GM18907 (cell line): Measurements from ENCODE around the gene PRAMEF1.
"Not testable (repeated sequence)": the region's sequence is repeated elsewhere in the genome, so short reads cannot be mapped to it uniquely, and the experiment has no call there.

Experiments
- ATAC-seq: cut with Tn5 transposase; IDR thresholded peaks from one replicate; pipeline ENCODE4 v1.9.1; 2021; ENCODE audit warnings: mild to moderate bottlenecking, moderate library complexity; ENCODE audit not compliant: unreplicated experiment

PRAMEF1 gene

DNA sequence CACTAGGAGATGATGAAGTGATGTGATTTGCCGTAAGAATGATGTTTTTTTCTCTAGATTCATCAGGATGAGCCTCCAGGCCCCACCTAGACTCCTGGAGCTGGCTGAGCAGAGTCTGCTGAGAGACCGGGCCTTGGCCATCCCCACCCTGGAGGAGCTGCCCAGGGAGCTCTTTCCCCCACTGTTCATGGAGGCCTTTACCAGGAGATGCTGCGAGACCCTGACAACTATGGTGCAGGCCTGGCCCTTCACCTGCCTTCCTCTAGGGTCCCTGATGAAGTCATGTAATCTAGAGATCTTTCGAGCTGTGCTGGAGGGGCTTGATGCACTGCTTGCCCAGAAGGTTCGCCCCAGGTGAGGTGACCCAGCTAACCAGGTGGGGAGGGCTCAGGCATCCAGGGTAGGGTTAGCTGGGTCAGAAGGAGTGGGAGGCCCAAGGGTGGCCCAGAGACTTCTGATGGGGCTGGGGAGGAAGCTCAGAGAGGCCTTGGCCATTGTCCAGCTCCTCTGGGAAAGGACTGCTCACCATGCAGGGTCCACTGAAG is 16.3 kb upstream of the PRAMEF1 start:
- no peak for ATAC-seq

DNA sequence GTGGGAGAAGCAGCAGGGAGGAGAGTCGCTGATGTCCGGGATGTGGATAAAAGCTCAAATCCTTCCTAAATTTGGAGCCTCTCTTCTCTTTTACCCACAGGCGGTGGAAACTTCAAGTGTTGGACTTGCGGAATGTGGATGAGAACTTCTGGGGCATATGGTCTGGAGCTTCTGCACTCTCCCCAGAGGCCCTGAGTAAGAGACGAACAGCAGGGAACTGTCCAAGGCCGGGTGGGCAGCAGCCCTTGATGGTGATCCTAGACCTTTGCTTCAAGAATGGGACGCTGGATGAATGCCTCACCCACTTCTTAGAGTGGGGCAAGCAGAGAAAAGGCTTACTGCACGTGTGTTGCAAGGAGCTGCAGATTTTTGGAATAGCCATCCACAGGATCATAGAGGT is 15.8 kb upstream of the PRAMEF1 start:
- no peak for ATAC-seq

DNA sequence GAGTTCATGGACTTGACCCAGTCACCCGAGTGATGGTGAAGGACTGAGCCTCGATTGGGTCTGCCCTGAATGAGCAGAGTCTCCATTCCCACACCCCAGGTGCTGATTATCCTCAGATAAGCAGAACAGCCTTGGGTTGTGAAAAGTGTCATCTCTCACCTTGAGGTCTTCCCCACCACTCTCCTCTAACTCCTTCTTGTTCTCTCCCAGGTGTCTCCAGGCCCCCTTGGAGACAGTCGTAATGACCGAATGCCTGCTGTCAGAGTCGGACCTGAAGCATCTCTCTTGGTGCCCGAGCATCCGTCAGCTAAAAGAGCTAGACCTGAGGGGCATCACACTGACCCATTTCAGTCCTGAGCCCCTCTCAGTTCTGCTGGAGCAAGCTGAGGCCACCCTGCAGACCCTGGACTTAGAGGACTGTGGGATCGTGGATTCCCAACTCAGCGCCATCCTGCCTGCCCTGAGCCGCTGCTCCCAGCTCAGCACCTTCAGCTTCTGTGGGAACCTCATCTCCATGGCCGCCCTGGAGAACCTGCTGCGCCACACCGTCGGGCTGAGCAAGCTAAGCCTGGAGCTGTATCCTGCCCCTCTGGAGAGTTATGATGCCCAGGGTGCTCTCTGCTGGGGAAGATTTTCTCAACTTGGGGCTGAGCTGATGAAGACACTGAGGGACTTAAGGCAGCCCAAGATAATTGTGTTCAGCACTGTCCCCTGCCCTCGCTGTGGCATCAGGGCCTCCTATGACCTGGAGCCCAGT is 14.2 kb upstream of the PRAMEF1 start:
- ATAC-seq: no peak

DNA sequence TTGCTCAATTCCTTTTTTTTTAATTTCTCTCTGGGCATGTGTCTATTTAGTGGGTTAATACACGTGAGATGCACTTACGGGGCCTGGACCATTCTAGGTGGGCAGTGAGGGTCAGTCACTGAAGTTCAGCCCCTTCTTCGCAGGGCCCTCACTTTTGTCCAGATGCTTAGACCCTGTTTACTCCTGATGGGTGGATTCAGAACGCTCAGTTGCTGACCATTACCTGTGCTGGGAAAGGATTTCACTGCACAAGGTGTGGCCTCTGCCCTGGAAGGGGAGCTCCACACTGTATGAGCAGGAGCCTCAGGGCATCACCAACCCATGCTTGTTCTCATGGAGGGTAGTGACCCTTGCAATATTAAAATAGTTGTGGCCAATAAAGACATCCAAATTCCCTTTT is 13.1 kb upstream of the PRAMEF1 start:
- ATAC-seq: no peak

DNA sequence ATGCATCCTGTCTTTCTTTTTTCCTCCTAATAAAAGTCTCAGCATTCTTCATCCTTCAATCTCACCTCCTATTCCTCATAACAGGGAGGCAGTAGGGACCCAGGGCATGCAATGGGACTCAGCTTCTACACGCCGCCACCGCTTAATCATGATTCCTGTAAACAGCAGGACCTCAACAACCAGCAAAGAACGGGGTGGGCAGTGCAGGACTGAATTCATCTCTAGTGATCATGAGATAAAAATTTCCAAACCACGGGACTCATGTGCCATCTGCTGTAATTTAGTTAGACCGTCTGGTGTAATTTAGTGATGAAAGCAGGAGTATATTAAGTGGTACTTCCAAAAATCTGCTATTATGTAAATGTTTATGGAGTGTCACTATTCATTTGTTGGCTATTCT is 12.3 kb upstream of the PRAMEF1 start:
- no peak for ATAC-seq

DNA sequence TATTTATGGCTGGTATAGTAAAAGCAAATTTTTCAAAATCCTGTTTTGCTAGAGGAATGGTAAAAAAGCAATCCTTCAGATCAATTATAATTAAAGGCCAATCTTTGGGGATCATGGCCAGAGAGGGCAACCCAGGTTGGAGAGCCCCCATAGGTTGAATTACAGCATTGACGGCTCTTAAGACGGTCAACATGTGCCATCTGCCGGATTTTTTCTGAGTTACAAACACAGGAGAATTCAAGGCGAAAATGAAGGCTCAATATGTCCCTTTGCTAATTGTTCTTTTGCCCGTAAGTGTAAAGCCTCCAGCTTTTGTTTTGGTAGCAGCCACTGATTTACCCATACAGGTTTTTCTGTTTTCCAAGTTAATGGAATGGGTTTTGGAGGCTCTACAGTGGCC is 9.7 kb upstream of the PRAMEF1 start:
- not testable (repeated sequence) for ATAC-seq

DNA sequence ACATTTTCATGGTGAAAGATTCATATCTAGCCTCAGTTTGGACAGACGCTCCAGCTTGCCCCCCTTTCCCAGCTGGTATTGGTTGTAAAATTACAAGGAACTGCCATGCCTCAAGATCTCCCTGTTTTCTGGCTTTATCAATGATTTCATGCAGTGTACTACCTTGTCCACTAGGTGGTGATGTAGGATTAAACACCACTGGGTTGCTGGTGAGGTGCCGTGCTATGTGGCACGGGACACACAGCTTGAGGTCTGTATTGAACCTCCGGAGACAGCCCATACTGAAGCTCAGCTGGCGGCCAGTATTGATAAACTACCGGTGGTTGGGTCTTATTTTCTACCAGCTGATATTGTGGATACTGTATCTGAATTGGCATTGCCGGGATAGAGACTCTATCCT is 7.4 kb upstream of the PRAMEF1 start:
- ATAC-seq: not testable (repeated sequence)

DNA sequence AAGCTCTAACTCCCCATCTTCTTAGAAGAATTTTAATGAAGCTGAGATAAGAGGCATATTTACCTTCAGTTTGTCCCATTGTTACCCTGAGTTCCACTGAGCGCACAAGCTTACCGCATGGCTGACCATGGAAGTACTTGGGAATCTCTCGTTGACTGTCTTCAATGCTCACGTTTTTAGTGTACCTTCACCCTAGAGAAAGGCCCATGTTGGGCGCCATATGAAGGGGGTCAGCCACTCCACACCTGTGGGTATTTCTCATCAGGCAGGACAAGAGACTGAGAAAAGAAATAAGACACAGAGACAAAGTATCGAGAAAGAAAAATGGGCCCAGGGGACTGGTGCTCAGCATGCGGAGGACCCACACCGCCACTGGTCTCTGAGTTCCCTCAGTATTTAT is 6.5 kb upstream of the PRAMEF1 start:
- ATAC-seq: not testable (repeated sequence)

DNA sequence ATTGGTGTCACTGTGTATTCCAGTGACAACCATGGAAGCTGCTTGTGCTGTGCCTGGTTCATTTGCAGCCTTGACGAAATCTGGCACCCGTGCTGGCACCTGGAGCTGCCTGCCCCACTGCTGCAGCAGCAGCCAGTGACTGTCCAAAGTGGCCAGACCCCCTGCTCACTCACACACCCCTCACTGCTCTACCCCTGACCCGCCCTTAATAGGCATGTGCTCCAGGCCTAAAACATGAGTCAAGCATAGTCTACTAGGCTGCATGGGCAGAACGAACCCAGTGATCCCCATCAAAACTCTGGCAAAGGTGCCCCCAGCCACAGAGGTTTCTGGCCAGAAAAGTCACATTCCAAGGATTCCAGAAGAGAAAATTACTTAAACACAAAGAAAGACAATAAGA is 7.7 kb downstream of the PRAMEF1 start:
- ATAC-seq: no peak

DNA sequence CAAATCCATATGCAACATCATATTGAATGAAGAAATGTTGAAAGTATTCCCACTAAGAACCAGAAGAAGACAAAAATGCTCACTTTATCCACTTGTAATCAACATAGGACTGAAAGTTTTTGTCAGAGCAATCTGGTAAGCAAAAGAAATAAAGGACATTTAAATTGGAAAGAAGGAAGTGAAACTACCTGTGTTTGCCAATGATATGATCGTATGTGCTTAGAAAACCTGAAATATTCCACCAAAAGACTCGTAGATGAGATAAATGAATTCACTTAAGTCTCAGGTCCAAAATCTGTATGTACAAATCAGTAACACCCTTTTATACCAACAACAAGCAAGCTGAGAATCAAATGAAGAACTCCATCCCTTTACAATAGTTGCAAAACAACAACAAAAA is 8.5 kb downstream of the PRAMEF1 start:
- ATAC-seq: no peak

DNA sequence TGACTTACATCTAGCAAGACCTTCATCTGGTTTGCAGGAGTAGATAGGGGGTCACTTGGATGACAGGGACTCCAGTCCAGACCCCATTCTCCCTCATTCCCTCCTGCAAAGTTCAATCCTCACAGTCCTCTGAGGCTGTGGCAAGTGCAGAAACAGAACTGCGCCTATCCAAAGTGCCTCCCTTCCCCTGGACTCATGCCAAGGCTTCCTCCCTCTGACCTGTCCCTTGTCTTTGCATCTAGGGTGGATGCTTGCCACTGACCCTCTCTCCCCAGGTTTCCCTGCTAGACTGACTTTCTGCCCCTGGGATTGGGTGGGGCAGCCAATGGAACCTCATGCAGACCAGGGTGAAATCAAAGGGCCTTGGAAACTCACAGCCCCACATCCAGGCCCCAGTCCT is 18.7 kb downstream of the PRAMEF1 start:
- no peak for ATAC-seq

DNA sequence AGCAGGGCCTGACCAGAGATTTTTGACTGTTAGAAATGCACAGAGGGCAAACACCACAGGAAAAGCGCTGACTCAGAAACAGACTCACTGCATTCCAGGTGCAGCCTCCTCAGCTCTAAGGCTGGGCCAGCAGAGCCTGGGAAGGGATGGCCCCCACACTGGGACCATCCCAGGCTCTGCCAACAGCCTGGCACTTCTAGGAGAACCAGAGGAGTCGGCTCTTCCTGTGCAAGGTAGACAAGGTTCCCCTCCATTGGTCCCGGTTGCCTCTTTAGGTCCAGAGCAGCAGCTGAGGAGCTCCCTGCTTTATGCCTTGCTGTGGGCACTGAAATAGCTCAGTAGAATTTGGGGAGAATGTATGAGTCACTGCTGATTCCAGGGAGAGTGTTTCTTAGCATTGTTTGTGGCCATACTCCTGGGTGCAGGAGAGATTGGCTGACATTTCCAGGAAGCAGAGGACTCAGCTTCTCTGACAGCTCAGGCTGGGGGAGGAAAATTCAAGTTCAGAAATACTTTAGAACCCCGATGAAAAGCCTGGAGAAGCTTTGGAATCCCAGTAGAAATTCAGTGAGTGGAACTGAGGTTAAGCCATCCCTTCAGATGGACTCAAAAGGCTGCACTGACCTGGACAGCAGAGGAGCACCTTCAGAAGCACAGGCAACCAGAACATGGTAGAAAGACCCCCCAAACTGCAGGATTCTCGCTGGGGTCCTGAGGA is 19.7 kb downstream of the PRAMEF1 start:
- ATAC-seq: no peak

DNA sequence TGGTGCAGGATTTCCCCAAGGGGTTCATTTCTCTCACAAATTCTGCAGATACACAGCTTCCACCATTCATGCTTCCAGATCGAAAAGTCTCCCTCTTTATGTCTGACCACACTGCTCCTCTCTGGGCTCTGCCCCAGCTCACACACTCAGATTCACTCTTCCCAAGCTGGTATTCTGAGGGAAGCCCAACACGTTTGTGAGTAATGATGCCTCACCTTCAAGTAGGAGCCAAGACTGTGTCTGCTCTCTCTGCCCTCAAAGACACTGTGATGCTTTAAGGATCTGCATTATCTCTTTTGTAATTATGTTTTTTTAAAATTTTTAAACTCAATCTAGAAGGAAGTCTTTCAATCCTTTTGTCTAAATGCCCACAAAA is 20.2 kb downstream of the PRAMEF1 start:
- ATAC-seq: no peak

DNA sequence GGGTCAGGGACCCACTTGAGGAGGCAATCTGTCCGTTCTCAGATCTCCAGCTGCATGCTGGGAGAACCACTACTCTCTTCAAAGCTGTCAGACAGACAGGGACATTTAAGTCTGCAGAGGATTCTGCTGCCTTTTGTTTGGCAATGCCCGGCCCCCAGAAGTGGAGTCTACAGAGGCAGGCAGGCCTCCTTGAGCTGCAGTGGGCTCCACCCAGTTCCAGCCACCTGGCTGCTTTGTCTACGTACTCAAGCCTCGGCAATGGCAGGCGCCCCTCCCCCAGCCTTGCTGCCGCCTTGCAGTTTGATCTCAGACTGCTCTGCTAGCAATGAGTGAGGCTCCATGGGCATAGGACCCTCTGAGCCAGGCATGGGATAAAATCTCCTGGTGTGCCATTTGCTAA is 27.9 kb downstream of the PRAMEF1 start:
- not testable (repeated sequence) for ATAC-seq

DNA sequence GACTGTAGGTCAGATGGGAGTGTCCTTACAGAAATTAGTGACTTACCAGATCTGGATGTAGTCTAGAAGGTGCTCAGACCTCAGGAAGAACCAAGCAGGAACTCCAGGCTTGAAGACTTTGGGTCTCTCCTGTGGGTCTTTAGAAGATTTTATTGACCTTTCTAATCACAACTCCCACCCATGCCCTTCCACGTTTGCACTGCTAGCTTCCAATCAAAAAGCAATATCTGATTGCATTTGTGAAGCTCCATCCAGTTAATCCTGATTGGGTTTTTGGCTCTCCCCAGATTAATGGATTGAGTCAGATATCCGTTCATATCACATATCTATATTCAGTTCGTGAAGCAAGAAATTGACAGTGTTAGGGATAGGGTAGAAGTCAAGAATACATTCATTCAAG is 40.1 kb downstream of the PRAMEF1 start, which contains the start of gene PRAMEF11:
PRAMEF11 (minus strand) TSS at position 101 of the 400 bp plus-strand sequence. CDS start 2,621 bp downstream, outside the sequence.
- ATAC-seq: not testable (repeated sequence)

DNA sequence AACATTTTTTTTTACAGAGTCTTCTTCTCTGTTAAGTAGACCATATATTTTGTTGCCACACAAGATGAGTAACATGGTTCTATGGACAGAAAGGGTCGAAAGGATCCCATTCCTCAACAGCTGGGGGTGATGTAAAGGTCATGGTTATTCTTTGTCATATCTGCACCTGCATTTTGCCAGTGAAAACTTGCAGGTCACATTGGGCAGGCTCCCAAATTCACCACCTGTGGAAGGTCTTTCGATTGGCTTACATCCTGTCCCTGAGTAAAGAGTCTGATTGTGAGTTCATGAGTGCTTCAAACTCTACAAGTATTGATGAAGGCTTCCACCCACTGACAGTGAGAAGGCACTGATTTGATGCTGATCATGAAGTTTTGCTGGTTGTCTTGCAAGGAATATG is 42.1 kb downstream of the PRAMEF1 start:
- ATAC-seq: not testable (repeated sequence)
